CD4-positive, alpha-beta T cell (primary cell): ENCODE measurements around the gene RTP3. TPM values are rescaled to one million over a fixed set of nuclear protein-coding genes. Genes with fewer than 3 reads are reported as not detected.

Experiments
- ATAC-seq: fragments of 200-7000 bp; cut with Tn5 transposase; one replicate; pipeline ENCODE4 v1.10.0; 2022; ENCODE audit warnings: mild to moderate bottlenecking; ENCODE audit not compliant: poor library complexity
- CTCF ChIA-PET: fragments of 350-600 bp; sonication (Branson Sonifier 250); formaldehyde crosslinking; loops from one replicate; lab custom pipeline; 2021; ENCODE audit warnings: antibody characterized with exemption, inconsistent platforms; lab: Charles Lee
- POLR2A ChIA-PET: fragments of 350-600 bp; sonication (Branson Sonifier 250); formaldehyde crosslinking; loops from one replicate; lab custom pipeline; 2021; ENCODE audit warnings: antibody characterized with exemption, inconsistent platforms; lab: Charles Lee
- DNase-seq, 14 experiments: peaks; one replicate each; pipeline ENCODE4 v3.0.0-alpha.2; 2013 to 2020; ENCODE audit warnings: mixed read lengths in 2 of 14
- H3K27ac ChIP-seq, 2 donors: one replicate each; pipeline versions ENCODE4 v1.5.1 to v1.7.0; 2013; ENCODE audit warnings: low read length in 2 of 2, low read depth in 1 of 2, mild to moderate bottlenecking in 1 of 2
- H3K27me3 ChIP-seq, 2 experiments: 1 replicate in 1 of 2; 2 replicates in 1 of 2; pipeline versions ENCODE4 v1.6.1 to v1.7.0; 2013; ENCODE audit warnings: low read length in 2 of 2, control low read depth in 1 of 2, mild to moderate bottlenecking in 1 of 2, moderate library complexity in 1 of 2; ENCODE audit not compliant: insufficient read depth in 2 of 2, control insufficient read depth in 1 of 2
- H3K36me3 ChIP-seq: one replicate; pipeline ENCODE4 v1.6.1; 2013; ENCODE audit warnings: low read length, control low read depth; ENCODE audit not compliant: insufficient read depth
- H3K4me1 ChIP-seq: one replicate; pipeline ENCODE4 v1.6.1; 2013; ENCODE audit warnings: low read length, control low read depth; ENCODE audit not compliant: insufficient read depth
- H3K4me3 ChIP-seq: one replicate; pipeline ENCODE4 v1.5.1; 2013; ENCODE audit warnings: mild to moderate bottlenecking, low read length, moderate library complexity
- H3K9me3 ChIP-seq, 2 experiments: 1 replicate in 1 of 2; 2 replicates in 1 of 2; pipeline versions ENCODE4 v1.6.1 to v1.7.0; 2013; ENCODE audit warnings: low read length in 2 of 2, mild to moderate bottlenecking in 2 of 2, control low read depth in 1 of 2, moderate library complexity in 1 of 2; ENCODE audit not compliant: control insufficient read depth in 1 of 2, insufficient read depth in 1 of 2
- H3K27ac Mint-ChIP-seq: one replicate; pipeline ENCODE4 v1.8.0; 2020; ENCODE audit warnings: mixed read lengths
- H3K27me3 Mint-ChIP-seq: one replicate; pipeline ENCODE4 v1.8.0; 2021; ENCODE audit warnings: mixed read lengths
- H3K36me3 Mint-ChIP-seq: one replicate; pipeline ENCODE4 v1.8.0; 2021; ENCODE audit warnings: low read depth, mixed read lengths
- H3K4me1 Mint-ChIP-seq: one replicate; pipeline ENCODE4 v1.8.0; 2021; ENCODE audit warnings: low read depth, mixed read lengths
- H3K4me3 Mint-ChIP-seq: one replicate; pipeline ENCODE4 v1.8.0; 2020; ENCODE audit warnings: mild to moderate bottlenecking, mixed read lengths
- H3K9me3 Mint-ChIP-seq: one replicate; pipeline ENCODE4 v1.8.0; 2020; ENCODE audit warnings: mixed read lengths
- intact Hi-C, 2 experiments: fragments of 100-400 bp; cut with DNase I in 1 of 2; cut with micrococcal nuclease in 1 of 2; formaldehyde crosslinking; loops; one replicate each; pipeline versions ENCODE4 v1.15.1 to v1.9.0; 2023 to 2025; cut with DNase I, micrococcal nuclease
- polyA plus RNA-seq, 2 donors: library from polyadenylated mRNA; unstranded; fragments of 120-200 nt; gene quantifications; one replicate each; pipeline ENCODE4 v1.2.1, GENCODE V29; 2013
- total RNA-seq, 174 experiments: library from RNA in 2 of 174; stranded (reverse) in 2 of 174; gene quantifications; one replicate each; pipeline ENCODE4 v1.2.3 and lab custom pipeline; 2021 to 2026
- TF ChIP-seq, protein P1 (sequence below): fragments of 200-600 bp; IDR thresholded peaks from one replicate; pipeline ENCODE4 v1.8.0; 2022; ENCODE audit warnings: antibody characterized with exemption, mild to moderate bottlenecking

The RTP3 gene
- total RNA-seq (not detected), total RNA-seq (lab: John Stamatoyannopoulos, UW) (0 to 0.24 (median 0) reads per million in 172 experiments)
- not detected for polyA plus RNA-seq (2013, experiment 1 of 2)
- not detected for polyA plus RNA-seq (2013, experiment 2 of 2)

DNA sequence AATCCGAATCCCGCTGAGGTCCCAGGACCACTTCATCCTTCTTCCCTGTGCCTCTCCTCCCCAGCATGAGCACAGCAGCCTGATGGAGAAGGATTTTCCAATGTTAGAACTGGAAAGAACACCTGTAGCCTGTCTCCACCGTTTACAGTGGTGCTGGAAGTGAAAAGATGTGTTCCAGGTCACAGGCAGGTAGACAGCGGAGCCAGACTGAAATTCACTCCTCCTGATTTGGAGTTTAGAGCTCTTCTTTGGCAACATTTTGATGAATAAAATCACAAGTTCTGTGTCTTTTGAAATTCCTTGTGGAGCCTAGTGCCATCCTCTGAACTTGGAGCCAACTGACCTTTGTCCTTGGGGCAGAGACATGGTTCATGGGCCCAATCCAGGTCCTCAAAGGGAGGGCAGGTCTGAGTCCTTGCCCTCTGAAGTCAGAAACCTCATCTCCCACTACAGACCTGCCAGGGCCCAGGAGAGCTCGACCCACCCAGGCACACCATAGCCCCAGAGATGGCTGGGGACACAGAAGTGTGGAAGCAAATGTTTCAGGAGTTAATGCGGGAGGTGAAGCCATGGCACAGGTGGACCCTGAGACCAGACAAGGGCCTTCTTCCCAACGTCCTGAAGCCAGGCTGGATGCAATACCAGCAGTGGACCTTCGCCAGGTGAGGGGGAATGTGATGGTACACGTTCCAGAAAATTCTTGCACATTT, at the start of gene RTP3:
Gene RTP3 (plus strand): TSS at position 421 of the 710 bp plus-strand sequence. CDS start 87 bp downstream, at position 508.
- intact Hi-C loops: loop anchor here (2.0 kb wide), 2 partner anchors 41 to 61 kb away; no protein-coding TSS in a partner anchor
- CTCF ChIA-PET: interaction anchor here (1.1 to 5.4 kb wide), 5 partner anchors 9 to 132 kb away, joined by 3 to 43 read pairs (median 19); no protein-coding TSS in a partner anchor
- ATAC-seq (no peak), DNase-seq (no peak)
- H3K27me3 Mint-ChIP-seq: no peaks in the 10 kb centered on the region
- Histone ChIP-seq H3K27ac (no peak within 1 kb of the TSS), H3K27me3 (no peaks in the 10 kb centered on the region), H3K36me3 (no peaks in the 10 kb centered on the region), H3K4me1 (peaks cover 11% of the 10 kb centered on the region), H3K9me3 (no peaks in the 10 kb centered on the region), H3K4me3 (no peak within 1 kb of the TSS)
- POLR2A ChIA-PET: interaction anchor here (1.9 kb wide), 1 partner anchor 41 kb away, joined by 5 read pairs; no protein-coding TSS in a partner anchor
- H3K36me3 Mint-ChIP-seq: no peaks in the 10 kb centered on the region
- H3K27ac Mint-ChIP-seq: no peak within 1 kb of the TSS
- H3K4me1 Mint-ChIP-seq: peaks cover 32% of the 10 kb centered on the region
- no peak within 1 kb of the TSS for H3K4me3 Mint-ChIP-seq
- no peaks in the 10 kb centered on the region for H3K9me3 Mint-ChIP-seq
- TF ChIP-seq, protein P1, sequence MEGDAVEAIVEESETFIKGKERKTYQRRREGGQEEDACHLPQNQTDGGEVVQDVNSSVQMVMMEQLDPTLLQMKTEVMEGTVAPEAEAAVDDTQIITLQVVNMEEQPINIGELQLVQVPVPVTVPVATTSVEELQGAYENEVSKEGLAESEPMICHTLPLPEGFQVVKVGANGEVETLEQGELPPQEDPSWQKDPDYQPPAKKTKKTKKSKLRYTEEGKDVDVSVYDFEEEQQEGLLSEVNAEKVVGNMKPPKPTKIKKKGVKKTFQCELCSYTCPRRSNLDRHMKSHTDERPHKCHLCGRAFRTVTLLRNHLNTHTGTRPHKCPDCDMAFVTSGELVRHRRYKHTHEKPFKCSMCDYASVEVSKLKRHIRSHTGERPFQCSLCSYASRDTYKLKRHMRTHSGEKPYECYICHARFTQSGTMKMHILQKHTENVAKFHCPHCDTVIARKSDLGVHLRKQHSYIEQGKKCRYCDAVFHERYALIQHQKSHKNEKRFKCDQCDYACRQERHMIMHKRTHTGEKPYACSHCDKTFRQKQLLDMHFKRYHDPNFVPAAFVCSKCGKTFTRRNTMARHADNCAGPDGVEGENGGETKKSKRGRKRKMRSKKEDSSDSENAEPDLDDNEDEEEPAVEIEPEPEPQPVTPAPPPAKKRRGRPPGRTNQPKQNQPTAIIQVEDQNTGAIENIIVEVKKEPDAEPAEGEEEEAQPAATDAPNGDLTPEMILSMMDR: no peak

DNA sequence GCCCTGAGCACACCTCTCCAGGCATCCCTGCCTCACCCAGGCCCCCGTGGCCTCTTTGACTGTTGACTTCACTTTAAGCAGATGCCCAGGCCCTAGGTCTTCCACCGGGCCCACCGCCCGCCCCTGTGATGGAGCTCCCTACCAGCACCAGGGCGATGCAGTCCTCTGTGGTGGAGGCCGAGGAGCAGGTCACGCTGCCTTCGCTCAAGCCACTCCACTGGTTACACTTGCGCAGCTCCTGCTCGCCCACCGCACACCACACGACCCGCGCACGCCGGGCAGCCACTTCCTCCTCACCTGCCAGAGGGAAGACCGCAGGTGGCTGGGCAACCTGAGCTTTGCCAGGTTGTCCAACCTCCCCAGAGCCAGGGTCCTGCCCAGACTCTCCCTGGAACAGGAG, 49.1 kb upstream of the RTP3 start:
- CTCF ChIA-PET: no interaction called here
- Mint-ChIP-seq H3K27ac (no peak overlapping the region), H3K36me3 (no peaks in the 10 kb centered on the region), H3K27me3 (no peaks in the 10 kb centered on the region), H3K4me3 (no peak overlapping the region), H3K9me3 (no peaks in the 10 kb centered on the region), H3K4me1 (no peaks in the 10 kb centered on the region)
- no peaks in the 10 kb centered on the region for H3K36me3 ChIP-seq
- no peak for DNase-seq
- ATAC-seq: no peak
- no peak overlapping the region for H3K27ac ChIP-seq
- POLR2A ChIA-PET: no interaction called here
- intact Hi-C loops: no loop called here
- H3K4me3 ChIP-seq: no peak overlapping the region
- TF ChIP-seq, protein P1: no peak
- H3K4me1 ChIP-seq: no peaks in the 10 kb centered on the region
- H3K9me3 ChIP-seq: no peaks in the 10 kb centered on the region
- no peaks in the 10 kb centered on the region for H3K27me3 ChIP-seq

DNA sequence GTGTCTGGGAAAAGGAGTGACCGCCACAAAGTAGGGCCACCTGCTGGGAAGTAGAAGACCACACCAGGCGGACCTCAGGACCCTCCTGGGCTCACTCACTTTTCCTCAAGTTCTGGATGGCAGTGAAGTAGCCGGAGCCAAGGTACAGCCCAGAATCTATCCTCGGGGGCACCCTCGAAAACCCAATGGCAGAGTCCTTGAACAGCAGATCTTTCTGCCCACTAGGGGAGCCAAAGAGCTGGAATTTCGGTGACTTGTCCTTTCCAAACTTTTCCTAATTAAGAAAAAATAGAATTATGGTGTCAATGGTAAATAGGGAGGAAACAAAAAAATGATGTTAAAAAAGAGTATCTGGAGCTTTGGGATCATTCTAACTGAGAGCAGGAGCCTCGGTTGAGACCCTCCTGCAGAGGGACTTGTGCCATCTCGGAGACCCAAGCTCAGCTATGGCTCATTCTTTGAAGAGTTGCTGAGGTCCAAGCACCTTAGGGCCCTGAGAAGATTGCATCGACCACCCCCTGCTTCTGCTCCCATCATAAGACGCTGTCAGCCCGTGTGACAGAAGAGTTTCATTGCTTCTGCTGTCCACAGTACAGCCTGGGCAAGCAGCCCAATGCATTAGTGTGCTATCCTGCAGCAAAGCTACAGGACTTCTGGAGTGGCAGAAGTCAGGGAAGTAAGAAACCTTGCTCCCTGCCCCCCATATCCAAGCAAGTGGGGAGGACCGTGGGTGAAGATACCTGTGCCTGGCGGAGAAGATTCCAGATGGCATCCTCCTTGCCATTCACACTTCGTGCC, 47.8 kb upstream of the RTP3 start:
- Histone ChIP-seq H3K4me1 (no peaks in the 10 kb centered on the region), H3K27me3 (no peaks in the 10 kb centered on the region), H3K4me3 (no peak overlapping the region), H3K27ac (no peak overlapping the region), H3K36me3 (no peaks in the 10 kb centered on the region), H3K9me3 (no peaks in the 10 kb centered on the region)
- Mint-ChIP-seq H3K36me3 (no peaks in the 10 kb centered on the region), H3K9me3 (no peaks in the 10 kb centered on the region), H3K4me3 (no peak overlapping the region), H3K27me3 (no peaks in the 10 kb centered on the region), H3K27ac (no peak overlapping the region), H3K4me1 (no peaks in the 10 kb centered on the region)
- intact Hi-C loops: no loop called here
- ChIA-PET CTCF (interaction anchor here (1.0 kb wide), 1 partner anchor 38 kb away, joined by 3 read pairs; no protein-coding TSS in a partner anchor), POLR2A (no interaction called here)
- ATAC-seq (no peak), DNase-seq (no peak)
- TF ChIP-seq, protein P1: peak; percentile 49
